ENCODE results near the gene ZBTB11.
"Not testable (repeated sequence)": the region's sequence is repeated elsewhere in the genome, so short reads cannot be mapped to it uniquely, and the experiment has no call there.

ZBTB11 gene, protein sequence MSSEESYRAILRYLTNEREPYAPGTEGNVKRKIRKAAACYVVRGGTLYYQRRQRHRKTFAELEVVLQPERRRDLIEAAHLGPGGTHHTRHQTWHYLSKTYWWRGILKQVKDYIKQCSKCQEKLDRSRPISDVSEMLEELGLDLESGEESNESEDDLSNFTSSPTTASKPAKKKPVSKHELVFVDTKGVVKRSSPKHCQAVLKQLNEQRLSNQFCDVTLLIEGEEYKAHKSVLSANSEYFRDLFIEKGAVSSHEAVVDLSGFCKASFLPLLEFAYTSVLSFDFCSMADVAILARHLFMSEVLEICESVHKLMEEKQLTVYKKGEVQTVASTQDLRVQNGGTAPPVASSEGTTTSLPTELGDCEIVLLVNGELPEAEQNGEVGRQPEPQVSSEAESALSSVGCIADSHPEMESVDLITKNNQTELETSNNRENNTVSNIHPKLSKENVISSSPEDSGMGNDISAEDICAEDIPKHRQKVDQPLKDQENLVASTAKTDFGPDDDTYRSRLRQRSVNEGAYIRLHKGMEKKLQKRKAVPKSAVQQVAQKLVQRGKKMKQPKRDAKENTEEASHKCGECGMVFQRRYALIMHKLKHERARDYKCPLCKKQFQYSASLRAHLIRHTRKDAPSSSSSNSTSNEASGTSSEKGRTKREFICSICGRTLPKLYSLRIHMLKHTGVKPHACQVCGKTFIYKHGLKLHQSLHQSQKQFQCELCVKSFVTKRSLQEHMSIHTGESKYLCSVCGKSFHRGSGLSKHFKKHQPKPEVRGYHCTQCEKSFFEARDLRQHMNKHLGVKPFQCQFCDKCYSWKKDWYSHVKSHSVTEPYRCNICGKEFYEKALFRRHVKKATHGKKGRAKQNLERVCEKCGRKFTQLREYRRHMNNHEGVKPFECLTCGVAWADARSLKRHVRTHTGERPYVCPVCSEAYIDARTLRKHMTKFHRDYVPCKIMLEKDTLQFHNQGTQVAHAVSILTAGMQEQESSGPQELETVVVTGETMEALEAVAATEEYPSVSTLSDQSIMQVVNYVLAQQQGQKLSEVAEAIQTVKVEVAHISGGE

DNA sequence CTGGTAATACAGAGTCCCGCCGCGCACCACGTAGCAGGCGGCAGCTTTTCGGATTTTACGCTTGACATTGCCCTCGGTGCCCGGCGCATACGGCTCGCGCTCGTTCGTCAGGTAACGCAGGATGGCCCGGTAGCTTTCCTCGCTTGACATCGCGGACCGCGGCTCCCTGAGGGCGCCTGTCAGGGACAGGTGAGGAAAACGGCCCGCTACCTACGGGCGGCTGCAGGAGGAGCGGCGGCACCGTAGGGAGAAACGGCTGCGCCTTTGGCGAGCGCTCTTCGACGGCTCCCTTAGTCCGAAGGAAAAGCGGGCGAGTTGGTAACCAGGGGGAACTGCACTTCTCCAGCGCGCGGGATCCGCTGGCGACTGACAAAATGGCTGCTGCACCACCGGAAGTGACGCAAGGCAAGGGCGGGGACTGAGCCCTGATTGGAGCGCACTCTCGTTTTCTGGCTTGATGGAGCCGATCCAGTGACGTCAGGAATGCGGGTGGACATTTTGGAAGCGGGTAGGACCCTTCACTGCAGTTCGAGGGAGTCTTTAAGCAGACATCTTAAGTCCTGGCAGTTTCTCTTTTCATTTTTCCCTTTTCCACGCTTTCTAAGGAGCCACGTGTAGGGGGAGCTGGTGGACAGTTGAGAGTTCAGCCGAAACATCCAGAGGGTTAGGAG is at the start of gene ZBTB11:
Gene ZBTB11, minus strand, starts transcription at position 368 of the 671 bp plus-strand sequence. Its CDS starts 218 bp downstream, at position 150.
- DNase-seq (ENCODE audit: low read depth in 2 of 2) = peak; percentile 98

DNA sequence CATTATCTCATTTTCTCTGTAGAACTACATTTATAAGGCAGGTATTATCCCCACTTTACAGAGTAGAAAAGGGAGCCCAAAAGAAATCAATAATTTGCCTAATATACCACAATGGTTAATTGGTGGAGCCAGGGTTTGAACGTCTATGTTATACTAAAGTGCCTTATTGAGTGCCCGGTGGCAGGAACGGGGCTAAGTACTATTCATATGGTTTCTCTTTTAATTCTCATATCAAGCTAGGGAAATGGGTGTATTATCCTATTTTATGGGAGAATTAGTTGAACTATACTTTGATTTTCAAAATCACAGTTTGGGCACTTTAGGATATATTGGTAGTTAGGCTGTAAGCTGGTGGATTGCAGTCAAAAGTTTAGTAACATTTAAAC is 49.0 kb upstream of the ZBTB11 start:
- no peak for DNase-seq (ENCODE audit: low read depth in 2 of 2)

DNA sequence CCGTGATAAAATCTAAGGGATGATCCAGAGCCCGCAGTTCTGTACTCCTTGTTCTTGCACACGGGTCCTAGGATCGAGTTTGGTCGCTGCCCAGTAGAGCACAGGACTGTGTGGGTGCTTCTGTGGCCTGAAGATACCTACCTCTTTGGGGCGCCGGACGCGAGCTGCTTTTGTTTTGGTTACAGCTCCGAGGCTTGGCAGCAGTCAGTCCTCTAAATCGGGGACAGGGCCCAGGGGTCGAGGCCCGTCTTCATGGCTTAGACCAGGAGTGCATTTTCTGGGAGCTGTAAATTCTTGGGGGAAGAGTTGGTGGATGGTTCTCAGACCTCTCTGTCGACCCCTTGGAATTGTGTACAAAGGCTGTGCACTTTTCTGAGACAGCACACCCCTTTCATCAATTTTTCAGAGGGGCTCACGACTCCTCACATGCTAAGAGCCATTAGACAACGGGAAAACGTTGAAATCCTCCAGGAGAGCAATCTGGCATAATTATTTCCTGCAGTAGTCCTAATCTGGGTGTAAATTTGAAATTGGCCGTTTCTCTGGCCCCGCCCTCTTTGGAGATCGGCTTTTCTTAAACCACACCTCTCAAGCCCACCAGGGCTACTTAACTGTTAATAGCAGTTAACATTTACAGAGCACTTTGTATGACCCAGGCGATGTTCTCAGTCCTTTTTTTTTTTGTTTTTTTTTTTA is 48.4 kb upstream of the ZBTB11 start:
- DNase-seq (ENCODE audit: low read depth in 2 of 2) = no peak

DNA sequence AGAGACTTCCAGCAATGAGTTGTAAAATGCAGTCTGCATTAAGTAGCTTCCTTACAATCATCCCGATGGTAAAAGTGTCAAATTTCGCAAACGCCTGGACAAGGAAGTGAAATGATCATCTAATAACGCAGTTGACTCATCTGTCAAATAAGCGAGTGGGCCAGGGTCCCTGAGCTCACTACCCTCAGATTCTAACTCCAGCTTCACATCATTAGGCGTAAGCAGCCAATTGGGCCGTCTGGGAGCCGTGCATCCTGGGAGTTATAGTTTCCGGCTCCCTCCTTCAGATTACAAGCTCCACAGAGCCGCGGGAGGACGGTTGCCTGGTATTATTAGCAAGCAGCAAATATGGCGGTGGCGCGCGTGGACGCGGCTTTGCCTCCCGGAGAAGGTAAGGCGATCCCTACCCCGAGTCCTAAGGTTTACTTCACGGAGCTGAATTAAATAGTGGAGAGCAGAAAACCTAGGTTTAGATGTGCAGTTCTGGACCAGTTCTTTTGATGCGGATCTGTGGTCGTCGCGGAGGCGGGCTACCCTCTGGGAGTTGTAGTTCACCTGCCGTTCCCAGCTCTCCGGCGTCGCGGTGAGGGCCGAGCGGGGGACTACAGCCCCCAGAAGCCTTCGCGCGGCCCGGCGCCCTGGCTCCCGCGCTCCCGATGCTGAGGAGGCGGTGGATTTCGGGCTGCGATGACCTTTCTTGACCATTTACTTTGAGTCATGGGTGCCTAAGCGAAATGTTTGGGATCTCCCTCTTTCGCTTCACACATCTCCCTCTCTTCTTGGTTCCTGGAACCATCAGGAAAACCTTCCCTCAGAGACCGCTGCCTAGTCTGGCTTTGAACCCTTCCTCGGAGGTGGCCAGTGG is 47.6 kb upstream of the ZBTB11 start, which contains the start of gene CEP97:
Gene CEP97, plus strand, starts transcription at position 286 of the 865 bp plus-strand sequence. Its CDS starts 63 bp downstream, at position 349.
- peak; percentile 85 to 86 for DNase-seq (ENCODE audit: low read depth in 2 of 2)

DNA sequence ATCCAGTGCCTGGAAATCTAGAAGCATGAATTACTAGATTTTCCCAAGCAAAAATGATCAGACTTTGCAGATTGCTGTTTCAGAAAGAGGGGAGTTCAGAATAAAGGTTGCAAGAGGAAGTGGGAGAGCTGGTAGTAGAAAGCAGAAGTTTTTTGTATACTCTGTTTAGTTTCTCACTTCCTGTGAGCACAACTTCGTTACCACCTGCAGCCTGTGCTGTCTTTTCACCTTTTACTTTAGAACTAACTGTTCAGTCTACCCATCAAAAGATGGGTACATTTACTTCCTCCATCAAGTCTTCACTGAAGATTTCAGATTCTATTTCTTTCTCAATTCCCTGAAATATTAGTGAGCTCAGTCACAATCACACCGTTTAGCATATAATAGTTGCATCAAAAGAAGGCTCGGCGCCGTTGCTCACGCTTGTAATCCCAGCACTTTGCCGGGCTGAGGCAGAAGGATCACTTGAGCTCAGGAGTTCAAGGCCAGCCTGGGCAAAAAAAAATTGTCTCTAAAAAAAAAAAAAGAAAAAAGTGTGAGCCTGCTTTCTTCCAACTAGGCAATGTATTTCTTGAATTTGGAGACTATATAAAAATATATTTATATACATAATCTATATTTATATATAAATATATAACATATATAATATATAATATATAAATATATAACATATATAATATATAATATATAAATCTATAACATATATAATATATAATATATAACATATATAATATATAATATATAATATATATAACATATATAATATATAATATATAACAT is 45.7 kb upstream of the ZBTB11 start:
- no peak for DNase-seq (ENCODE audit: low read depth in 2 of 2)

DNA sequence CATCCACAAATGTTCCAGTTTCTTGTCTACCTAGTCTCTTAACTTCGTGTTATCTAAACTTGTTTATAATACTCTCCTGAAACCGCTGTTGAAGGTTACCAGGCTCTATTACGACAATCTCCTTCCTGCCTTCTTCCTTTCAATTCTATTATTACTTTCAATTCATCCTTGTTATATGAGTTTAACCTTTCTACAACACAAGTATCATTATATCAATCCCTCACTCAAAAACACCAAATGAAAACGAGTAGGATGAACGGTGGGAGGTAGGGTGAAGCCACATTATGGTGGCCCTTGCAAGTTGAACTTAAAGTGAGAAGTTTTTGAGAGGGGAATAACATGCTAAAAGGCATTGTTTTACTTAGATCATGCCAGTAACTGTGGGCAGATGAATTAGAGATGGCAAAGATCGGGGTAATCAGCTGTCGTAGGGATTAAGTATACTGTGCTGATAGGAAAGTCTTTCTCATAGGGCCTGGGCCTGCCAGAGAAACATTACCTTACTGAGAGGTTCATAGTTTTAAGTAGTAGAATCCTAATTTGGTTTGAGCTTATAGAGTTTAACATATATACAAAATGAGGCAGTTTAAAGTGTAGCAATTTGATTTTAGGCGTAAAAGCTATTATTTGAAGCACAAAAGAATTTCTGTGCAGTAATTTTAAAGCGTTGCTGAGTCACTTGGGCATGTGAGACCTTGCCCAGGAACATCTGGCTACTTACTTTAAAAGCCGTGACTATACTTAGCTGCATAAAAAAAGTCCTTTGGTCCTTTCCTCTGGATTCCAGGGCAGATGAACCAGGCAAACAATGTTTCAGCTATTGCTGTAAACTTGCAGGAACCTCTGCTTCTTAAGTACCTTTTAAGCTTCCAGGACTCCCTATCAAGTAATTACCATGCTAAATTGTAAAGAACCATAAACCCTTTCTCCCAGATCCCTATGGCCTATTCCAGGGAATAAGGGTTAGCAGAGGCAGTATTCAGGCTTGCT is 44.2 kb upstream of the ZBTB11 start:
- DNase-seq (ENCODE audit: low read depth in 2 of 2) = no peak

DNA sequence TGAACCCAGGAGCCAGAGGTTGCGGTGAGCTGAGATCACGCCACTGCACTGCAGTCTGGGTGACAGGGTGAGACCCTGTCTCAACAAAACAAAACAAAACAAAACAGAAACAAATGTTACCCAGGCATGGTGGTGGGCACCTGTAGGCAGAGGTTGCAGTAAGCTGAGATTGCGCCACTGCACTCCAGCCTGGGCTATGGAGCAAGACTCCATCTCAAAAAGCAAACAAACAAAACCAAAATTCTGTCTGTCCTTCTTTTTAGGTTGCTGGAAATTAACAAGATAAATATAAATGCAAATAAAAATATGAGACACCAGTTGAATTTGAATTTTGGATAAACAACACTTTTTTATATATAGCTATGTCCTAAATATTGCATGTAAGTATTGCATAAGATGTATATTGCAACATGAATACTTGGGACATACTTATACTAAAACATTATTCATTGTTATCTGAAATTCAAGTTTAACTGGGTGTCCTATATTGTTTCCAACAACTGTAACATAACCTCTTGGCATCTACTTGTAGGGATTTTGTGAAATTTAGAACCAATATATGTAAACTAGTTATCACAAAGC is 42.8 kb upstream of the ZBTB11 start:
- DNase-seq (ENCODE audit: low read depth in 2 of 2) = no peak

DNA sequence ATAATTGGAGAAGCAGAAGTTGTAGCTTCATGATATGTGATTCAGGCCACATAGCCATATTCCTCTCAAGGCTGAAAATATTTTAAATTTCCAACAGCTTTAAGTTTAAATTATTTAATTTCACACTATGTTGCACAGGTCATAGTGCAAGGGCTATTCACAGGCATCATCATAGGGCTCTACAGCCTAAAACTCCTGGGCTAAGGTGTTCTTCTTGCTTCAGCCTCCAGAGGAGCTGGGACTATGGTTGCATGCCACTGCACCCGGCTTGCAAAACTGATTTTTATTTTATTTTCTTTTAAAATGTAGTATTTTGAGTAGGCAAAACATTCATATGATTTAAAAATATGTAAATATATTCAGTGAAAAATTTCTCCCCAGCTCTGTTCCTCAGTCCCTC is 41.5 kb upstream of the ZBTB11 start:
- DNase-seq (ENCODE audit: low read depth in 2 of 2) = no peak

DNA sequence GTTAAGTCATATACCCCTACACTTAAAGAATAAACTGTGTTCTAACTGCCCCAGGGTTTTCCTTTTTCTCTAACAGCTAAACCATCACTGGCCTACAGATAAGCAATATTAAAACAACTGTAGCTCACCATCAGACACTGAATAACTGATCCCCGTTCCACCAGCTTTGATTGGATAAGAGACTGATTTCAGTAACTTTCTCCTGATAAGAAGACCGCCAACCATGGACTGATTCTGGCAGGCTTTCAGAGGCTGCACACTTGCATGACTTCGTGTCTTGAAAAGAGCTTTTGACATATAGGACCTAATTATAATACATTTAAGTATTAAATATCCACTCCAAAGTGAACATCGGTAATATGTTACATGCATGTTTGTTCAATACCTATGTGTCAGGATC is 32.2 kb upstream of the ZBTB11 start:
- no peak for DNase-seq (ENCODE audit: low read depth in 2 of 2)

DNA sequence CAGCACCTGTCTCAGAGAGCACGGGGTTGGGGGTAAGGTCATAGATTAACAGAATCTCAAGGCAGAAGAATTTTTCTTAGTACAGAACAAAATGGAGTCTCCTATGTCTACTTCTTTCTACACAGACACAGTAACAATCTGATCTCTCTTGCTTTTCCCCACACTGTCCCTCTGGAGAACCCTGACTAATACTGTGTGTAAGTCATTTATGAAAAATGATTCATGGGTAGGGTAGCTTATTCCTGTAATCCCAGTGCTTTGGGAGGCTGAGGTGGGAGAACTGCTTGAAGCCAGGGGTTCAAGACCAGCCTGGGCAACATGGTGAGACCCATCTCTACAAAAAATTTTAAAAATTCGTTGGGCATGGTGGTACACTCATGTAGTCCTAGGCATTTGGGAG is 27.7 kb upstream of the ZBTB11 start:
- not testable (repeated sequence) for DNase-seq (ENCODE audit: low read depth in 2 of 2)

DNA sequence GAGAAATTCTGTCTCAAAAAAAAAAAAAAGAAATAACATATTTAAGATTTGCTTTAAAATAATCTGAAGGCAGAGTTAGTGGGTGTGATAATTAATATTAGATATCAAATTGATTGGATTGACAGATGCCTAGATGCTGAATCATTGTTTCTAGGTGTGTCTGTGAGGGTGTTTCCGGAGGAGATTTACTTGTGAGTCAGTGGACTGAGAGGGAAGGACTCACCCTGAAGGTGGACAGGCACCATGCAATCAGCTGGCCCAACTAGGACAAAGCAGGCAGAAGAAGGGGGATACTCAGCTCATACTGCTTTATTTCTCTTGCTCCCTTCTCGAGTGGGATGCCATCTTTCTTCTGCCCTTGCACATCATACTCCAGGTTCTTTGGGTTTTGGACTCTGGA is 26.2 kb upstream of the ZBTB11 start:
- DNase-seq (ENCODE audit: low read depth in 2 of 2) = no peak

DNA sequence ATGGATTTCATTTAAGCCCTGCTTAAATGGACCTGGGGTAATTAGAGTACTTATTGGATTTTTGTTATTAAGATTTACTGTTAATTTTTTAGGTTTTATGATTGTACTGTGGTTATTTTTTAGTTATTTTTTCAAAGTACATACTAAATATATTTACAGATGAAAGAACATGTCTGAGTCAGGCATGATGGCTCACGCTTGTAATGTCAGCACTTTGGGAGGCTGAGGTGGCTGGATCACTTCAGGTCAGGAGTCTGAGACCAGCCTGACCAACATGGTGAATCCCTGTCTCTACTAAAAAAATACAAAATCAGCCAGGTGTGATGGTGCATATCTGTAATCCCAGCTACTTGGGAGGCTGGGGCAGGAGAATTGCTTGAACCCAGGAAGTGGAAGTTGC is 25.8 kb upstream of the ZBTB11 start:
- no peak for DNase-seq (ENCODE audit: low read depth in 2 of 2)

DNA sequence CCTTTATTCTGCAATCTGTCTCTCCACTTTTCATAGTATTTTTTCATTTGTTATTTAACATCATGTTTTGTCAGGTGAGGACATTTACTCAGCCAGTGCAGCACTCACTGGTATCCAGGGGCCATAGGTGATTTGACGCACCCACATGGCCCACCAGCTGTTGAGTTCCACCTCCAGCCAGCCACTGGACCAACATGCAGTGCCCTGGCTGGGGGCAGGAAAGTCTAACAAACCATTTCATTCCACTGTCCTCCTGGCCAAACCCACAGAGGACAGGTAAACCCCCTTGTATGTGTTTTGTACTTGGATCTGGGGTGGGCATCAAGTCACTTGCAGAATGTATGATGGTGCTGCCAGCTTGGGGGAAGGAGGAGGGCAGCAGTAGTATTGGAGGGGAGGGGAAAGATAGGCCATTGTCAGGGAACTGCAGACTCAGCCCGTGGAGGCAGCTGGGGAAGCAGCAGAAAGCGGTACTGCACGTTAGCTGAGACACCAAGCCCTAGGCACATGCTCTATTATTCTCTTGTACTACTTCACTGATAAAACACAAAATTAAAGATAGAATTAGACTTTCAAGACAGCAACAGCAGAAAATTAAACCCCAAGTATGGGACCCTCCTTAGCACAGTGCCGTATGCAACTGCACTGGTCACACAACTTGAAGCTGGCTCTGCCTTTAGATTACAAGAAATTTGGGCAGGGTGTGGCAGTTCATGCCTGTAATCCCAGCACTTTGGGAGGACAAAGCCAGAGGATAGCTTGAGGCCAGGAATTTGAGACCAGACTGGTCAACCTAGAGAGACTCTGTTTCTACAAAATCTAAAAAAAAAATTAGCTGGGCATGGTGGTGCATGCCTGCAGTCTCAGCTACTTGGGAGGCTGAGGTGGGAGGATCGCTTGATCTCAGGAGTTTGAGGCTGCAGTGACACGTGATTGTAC is 25.0 kb upstream of the ZBTB11 start:
- DNase-seq (ENCODE audit: low read depth in 2 of 2) = no peak

DNA sequence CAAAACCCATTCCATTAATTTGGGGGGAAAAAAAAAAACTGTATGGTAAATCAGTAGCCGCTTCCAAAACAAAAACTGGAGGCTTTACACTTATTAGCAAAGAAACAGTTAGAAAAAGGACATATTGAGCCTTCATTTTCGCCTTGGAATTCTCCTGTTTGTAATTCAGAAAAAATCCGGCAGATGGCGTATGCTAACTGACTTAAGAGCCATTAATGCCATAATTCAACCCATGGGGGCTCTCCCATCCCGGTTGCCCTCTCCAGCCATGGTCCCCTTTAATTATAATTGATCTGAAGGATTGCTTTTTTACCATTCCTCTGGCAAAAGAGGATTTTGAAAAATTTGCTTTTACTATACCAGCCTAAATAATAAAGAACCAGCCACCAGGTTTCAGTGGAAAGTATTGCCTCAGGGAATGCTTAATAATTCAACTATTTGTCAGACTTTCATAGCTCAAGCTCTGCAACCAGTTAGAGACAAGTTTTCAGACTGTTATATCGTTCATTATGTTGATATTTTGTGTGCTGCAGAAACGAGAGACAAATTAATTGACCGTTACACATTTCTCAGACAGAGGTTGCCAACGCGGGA is 18.9 kb upstream of the ZBTB11 start:
- DNase-seq (ENCODE audit: low read depth in 2 of 2) = no peak

DNA sequence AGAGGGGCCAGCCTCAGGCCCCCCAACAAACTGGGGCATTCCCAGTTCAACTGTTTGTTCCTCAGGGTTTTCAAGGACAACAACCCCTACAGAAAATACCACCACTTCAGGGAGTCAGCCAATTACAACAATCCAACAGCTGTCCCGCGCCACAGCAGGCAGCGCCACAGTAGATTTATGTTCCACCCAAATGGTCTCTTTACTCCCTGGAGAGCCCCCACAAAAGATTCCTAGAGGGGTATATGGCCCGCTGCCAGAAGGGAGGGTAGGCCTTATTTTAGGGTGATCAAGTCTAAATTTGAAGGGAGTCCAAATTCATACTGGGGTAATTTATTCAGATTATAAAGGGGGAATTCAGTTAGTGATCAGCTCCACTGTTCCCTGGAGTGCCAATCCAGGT is 17.9 kb upstream of the ZBTB11 start:
- DNase-seq (ENCODE audit: low read depth in 2 of 2) = not testable (repeated sequence)

DNA sequence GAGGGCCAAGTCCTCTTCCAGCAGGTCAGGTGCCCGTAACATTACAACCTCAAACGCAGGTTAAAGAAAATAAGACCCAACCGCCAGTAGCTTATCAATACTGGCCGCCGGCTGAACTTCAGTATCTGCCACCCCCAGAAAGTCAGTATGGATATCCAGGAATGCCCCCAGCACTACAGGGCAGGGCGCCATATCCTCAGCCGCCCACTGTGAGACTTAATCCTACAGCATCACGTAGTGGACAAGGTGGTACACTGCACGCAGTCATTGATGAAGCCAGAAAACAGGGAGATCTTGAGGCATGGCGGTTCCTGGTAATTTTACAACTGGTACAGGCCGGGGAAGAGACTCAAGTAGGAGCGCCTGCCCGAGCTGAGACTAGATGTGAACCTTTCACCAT is 16.6 kb upstream of the ZBTB11 start:
- not testable (repeated sequence) for DNase-seq (ENCODE audit: low read depth in 2 of 2)

Measured in stimulated activated CD8-positive, alpha-beta memory T cell treated with anti-CD3 and anti-CD28 coated beads, Interleukin-15, amount 100 ng/mL, for 48 hours (primary cell).